C4-2B (cell line): ENCODE data around the gene WWOX.

ENCODE experiments used
- CTCF ChIP-seq: fragments of 450-650 bp; conservative IDR thresholded peaks from 2 replicates; pipeline ENCODE4 v1.5.1; 2017; ENCODE audit warnings: mild to moderate bottlenecking
- ZFX ChIP-seq: fragments of 450-650 bp; IDR thresholded peaks from 2 replicates; pipeline ENCODE4 v1.6.1; 2017

GRCh38 chr16:78286065-78286464 is 186.6 kb downstream of the WWOX start:
- no peak for TF ChIP-seq CTCF
- no peak for TF ChIP-seq ZFX
